HUES64 (cell line): ENCODE results near the gene CXorf49.
"Not testable (repeated sequence)": the region's sequence is repeated elsewhere in the genome, so short reads cannot be mapped to it uniquely, and the experiment has no call there.

ENCODE experiments used
- H3K27ac ChIP-seq: 2 replicates; pipeline ENCODE4 v1.7.0; 2013; ENCODE audit warnings: low read depth, low read length, inconsistent platforms
- H3K27me3 ChIP-seq: 2 replicates; pipeline ENCODE4 v1.6.1; 2013; ENCODE audit warnings: mild to moderate bottlenecking, low read length; ENCODE audit not compliant: insufficient read depth
- H3K36me3 ChIP-seq: 2 replicates; pipeline ENCODE4 v1.6.1; 2013; ENCODE audit warnings: mild to moderate bottlenecking, low read length; ENCODE audit not compliant: insufficient read depth
- H3K4me1 ChIP-seq: 2 replicates; pipeline ENCODE4 v1.6.1; 2013; ENCODE audit warnings: mild to moderate bottlenecking, low read length, moderate library complexity; ENCODE audit not compliant: insufficient read depth
- H3K4me3 ChIP-seq: 2 replicates; pipeline ENCODE4 v1.5.1; 2013; ENCODE audit warnings: mild to moderate bottlenecking, low read length, moderate library complexity
- H3K9ac ChIP-seq: 2 replicates; pipeline ENCODE4 v1.6.1; 2013; ENCODE audit warnings: mild to moderate bottlenecking, low read depth, low read length
- H3K9me3 ChIP-seq: 2 replicates; pipeline ENCODE4 v1.6.1; 2013; ENCODE audit warnings: low read depth, low read length; ENCODE audit not compliant: insufficient read depth
- WGBS: fragments of 150-250, 120-280 bp; methylation state at CpG from one replicate; pipeline ENCODE4 v1.1.7; 2013; ENCODE audit warnings: missing lambda C conversion rate; 5-methylcytosine and 5-hydroxymethylcytosine counted together

CXorf49 gene

DNA sequence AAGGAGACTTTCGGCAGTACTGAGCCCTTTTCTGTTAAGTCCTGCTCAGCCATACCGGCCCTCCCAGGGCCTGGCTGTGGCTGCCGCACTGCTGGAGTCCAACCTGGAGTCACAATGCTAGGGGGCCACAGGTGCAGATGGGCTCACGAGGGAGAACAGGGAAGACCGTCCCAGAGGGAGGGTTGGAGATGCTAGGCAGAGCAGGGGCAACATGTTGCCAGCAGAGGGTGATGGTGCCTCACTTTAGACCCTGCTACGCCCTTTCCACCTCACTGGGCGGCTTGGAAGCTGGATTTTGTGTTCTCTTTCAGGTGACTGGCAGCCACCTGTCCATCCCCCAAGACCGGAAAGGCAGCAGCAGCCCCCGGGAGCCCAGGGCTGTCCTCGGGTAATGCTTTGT, 48.1 kb downstream of the CXorf49 start:
- WGBS, result 34% methylated on average over 9 of the region's 10 CpGs
- not testable (repeated sequence) for H3K27me3 ChIP-seq, H3K36me3 ChIP-seq, H3K9me3 ChIP-seq, H3K27ac ChIP-seq, H3K4me3 ChIP-seq, H3K4me1 ChIP-seq, H3K9ac ChIP-seq

DNA sequence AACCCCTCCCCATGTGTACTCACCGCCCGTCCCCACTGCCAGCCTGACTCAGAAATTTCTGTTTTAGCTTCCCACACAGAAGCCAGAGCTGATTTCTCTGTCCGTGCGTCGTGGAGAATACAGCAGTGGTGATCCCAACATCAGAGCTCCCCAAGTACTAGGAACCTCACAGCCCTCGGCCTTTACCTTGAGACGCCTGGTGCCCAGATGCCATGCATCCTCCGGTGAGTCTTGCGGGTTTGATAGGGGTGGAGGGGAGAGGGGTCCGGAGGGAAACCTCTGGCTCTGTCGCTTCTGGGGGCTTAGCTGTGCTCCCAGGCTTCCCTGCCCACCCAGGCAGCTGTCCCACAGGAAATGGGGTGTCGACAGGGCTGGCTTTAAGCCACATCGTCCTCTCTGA, 48.6 kb downstream of the CXorf49 start:
- Histone ChIP-seq H3K27me3 (no peaks in the 10 kb centered on the region), H3K4me1 (no peaks in the 10 kb centered on the region), H3K9ac (no peak overlapping the region), H3K27ac (no peak overlapping the region), H3K36me3 (no peaks in the 10 kb centered on the region), H3K4me3 (no peak overlapping the region), H3K9me3 (no peaks in the 10 kb centered on the region)
- 90% methylated on average over 12 of the region's 13 CpGs for WGBS

GRCh38 chrX:71668248-71668595, 49.9 kb downstream of the CXorf49 start:
- Histone ChIP-seq H3K27me3 (no peaks in the 10 kb centered on the region), H3K9ac (no peak overlapping the region), H3K36me3 (no peaks in the 10 kb centered on the region), H3K4me1 (no peaks in the 10 kb centered on the region), H3K9me3 (no peaks in the 10 kb centered on the region), H3K4me3 (no peak overlapping the region), H3K27ac (no peak overlapping the region)
- WGBS, result 95% methylated on average over 16 of the region's 16 CpGs

- Histone ChIP-seq H3K36me3 (no peaks in the 10 kb centered on the region), H3K27ac (no peak within 1 kb of the TSS), H3K9me3 (no peaks in the 10 kb centered on the region), H3K27me3 (no peaks in the 10 kb centered on the region), H3K4me3 (no peak within 1 kb of the TSS), H3K9ac (no peak within 1 kb of the TSS), H3K4me1 (no peaks in the 10 kb centered on the region)
- 95% methylated on average over 50 of the region's 50 CpGs for WGBS
Observed at GRCh38 chrX:71667328-71668247, 50.5 kb downstream of the CXorf49 start, which contains the start of gene LOC101059915. Gene LOC101059915, plus strand, starts transcription at chrX:71667546.

GRCh38 chrX:71666240-71667223, 51.6 kb downstream of the CXorf49 start:
- no peaks in the 10 kb centered on the region for H3K4me1 ChIP-seq
- no peaks in the 10 kb centered on the region for H3K27me3 ChIP-seq
- H3K27ac ChIP-seq, result no peak overlapping the region
- no peak overlapping the region for H3K9ac ChIP-seq
- no peaks in the 10 kb centered on the region for H3K9me3 ChIP-seq
- H3K4me3 ChIP-seq, result no peak overlapping the region
- no peaks in the 10 kb centered on the region for H3K36me3 ChIP-seq
- WGBS, result 94% methylated on average over 48 of the region's 48 CpGs

DNA sequence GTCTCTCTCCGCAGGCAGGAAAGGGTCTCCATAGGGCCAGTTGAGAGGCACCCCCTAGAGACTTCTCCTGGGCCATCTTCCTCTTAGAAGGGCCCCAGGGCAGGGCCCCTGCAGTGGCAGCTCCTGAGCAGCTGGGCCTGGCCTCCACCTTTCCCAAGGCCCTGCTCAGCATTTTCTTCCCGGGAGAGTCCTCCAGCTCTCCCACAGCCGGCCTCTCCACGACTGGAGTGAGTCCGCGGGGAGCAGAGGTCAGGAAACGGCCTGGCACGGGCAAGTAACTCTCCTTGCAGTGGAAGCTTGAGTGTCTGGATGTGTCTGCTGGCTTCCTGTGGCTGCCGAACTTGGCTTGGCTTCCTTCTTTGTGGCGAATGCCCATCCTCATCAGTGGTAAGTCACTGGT, 52.3 kb downstream of the CXorf49 start:
- Histone ChIP-seq H3K4me3 (no peak overlapping the region), H3K9me3 (no peaks in the 10 kb centered on the region), H3K36me3 (no peaks in the 10 kb centered on the region), H3K9ac (no peak overlapping the region), H3K27me3 (no peaks in the 10 kb centered on the region), H3K27ac (no peak overlapping the region), H3K4me1 (no peaks in the 10 kb centered on the region)
- WGBS, result 92% methylated on average over 10 of the region's 10 CpGs

GRCh38 chrX:71664889-71665491, 53.1 kb downstream of the CXorf49 start:
- 87% methylated on average over 13 of the region's 16 CpGs for WGBS
- Histone ChIP-seq H3K27me3 (no peaks in the 10 kb centered on the region), H3K4me1 (no peaks in the 10 kb centered on the region), H3K27ac (no peak overlapping the region), H3K9ac (no peak overlapping the region), H3K9me3 (no peaks in the 10 kb centered on the region), H3K4me3 (no peak overlapping the region), H3K36me3 (no peaks in the 10 kb centered on the region)
